SKM-1 treated with dmso at 0.1 percent for 144 hours (cell line): ENCODE measurements around the gene ZBTB46.
"Not testable (repeated sequence)": the region's sequence is repeated elsewhere in the genome, so short reads cannot be mapped to it uniquely, and the experiment has no call there.

Source experiments
- DNase-seq: peaks from one replicate; lab custom pipeline; 2025; ENCODE audit not compliant: unreplicated experiment; lab: John Stamatoyannopoulos, UW

The ZBTB46 gene

DNA sequence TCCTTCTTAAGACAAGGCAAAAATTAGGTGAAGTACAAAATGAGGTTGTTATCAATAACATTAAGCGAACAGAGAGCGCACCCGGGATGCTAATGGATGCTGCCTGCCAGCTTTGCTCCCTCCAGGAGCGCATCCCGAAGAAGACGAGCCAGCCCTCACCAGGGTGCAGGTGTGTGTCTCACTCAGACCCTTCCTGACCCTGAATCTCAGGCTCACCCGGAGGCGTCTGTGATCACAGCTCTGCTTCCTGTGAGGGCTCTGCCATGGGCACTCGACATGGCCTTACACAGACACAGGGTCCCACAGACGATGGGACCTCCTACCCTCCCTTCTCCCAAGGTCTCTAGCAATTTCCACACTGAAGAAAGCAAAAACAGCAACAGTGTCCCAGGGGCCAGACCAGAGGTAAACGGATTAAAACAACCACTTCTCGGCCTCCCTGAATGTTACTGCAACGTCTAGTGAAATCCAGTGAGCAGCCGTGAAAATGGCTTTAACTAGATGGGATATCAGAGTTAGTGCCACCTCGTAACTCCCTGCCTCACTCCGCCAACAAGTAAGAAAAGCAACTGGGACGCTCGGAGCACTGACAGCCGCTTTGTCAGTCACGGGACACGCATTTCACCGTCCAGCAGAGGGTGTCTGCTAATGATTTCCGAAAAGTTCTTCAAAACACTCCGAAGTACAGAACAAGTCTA, 11.7 kb downstream of the ZBTB46 start:
- no peak for DNase-seq

DNA sequence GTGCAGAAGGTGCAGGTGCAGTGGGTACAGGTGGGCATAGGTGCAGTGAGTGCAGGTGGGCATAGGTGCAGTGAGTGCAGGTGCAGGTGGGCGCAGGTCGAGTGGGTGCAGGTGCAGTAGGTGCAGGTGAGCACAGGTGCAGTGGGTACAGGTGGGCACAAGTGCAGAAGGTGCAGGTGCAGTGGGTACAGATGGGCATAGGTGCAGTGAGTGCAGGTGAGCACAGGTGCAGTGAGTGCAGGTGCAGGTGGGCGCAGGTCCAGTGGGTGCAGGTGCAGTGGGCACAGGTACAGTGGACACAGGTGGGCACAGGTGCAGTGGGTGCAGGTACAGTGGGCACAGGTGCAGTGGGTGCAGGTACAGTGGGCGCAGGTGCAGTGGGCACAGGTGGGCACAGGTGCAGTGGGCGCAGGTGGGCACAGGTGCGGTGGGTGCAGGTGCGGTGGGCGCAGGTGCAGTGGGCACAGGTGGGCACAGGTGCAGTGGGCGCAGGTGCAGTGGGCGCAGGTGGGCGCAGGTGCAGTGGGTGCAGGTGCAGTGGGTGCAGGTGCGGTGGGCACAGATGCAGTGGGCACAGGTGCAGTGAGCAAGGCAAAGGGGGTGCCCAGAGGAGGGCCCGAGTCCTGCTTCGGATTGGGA, 15.3 kb downstream of the ZBTB46 start:
- DNase-seq = no peak

DNA sequence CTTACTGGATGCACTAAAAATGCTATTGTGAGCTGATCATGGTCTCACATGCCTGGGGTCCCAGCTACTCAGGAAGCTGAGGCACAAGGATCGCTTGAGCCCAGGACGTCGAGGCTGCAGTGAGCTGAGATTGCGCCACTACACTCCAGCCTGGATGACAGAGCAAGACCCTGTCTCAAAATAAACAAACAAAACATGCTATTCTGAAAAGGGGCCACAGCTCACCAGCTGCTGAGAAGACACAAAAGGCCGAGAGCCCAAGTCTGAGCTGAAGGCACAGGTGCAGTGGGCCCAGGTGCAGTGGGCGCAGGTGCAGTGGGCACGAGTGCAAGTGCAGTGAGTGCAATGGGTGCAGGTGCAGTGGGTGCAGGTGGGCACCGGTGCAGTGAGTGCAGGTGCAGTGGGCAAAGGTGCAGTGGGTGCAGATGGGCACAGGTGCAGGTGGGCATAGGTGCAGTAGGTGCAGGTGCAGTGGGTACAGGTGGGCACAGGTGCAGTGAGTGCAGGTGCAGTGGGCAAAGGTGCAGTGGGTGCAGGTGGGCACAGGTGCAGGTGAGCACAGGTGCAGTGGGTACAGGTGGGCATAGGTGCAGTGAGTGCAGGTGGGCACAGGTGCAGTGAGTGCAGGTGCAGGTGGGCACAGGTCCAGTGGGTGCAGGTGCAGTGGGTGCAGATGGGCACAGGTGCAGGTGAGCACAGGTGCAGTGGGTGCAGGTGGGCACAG, 16.0 kb downstream of the ZBTB46 start:
- no peak for DNase-seq

DNA sequence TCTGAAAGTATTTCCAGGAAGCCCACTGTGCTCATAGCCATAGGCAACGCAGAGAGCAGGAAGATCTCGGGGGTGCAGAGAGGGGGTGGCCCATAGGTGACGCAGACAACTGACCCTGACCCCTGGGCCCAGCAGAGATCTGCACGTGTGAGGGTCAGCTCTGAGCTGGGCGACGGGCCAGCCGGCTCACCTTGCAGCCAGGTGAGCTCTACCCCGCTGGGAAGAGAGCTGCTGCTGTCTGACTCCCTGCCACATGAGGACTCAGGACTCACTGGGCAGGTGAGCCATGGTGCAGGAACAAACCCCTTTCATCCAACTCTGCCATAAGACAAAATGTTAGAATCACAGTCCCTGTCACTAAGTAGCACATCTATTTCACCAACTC, 19.6 kb downstream of the ZBTB46 start:
- no peak for DNase-seq

DNA sequence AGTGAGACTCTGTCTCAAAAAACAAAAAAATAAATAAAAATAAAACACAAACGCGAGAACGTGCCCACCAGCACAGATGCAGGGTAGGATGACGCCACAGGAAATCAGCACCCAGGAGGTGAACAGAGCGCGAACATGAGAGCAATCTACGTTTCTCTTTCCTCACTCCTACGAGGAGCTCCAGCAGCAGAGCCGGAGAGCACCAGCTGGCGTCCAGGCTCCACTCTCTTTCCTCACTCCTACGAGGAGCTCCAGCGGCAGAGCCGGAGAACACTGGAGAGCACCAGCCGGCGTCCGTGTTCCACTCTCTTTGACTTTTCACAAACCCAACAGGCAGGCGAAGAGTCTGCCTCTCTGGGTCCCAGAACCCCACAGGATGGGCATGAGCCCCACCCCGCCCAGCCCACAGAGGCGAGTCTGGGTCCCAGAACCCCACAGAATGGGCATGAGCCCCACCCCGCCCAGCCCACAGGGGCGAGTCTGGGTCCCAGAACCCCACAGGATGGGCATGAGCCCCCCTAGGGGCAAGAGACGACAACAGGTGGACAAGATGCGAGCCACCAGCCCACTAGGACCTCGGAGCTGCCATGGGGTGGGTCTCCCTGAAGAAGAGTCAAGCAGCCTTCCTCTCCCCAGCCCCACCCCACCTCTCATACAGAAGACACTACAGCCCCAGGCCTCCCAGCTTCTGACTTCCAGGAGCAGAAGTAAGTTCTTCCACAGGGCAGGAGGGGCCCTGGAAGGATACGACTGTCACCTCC, 20.2 kb downstream of the ZBTB46 start:
- no peak for DNase-seq

DNA sequence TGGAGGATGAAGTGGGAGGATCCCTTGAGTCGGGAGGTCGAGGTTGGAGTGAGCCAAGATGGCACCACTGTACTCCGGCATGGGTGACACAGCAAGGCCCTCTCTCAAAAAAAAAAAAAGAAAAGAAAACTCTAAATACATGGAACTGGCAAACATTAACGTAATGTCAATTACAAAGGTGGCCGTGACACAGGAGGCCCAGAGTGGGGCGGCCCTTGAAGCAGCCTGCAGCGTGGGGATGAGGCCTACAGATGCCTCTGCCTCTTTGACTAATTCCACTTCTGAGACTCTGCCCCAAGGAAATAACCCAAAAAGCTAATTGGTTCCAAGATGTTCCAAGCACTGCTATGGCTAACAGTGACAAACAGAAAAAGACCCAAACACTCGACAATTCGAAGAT, 21.2 kb downstream of the ZBTB46 start:
- DNase-seq = no peak

DNA sequence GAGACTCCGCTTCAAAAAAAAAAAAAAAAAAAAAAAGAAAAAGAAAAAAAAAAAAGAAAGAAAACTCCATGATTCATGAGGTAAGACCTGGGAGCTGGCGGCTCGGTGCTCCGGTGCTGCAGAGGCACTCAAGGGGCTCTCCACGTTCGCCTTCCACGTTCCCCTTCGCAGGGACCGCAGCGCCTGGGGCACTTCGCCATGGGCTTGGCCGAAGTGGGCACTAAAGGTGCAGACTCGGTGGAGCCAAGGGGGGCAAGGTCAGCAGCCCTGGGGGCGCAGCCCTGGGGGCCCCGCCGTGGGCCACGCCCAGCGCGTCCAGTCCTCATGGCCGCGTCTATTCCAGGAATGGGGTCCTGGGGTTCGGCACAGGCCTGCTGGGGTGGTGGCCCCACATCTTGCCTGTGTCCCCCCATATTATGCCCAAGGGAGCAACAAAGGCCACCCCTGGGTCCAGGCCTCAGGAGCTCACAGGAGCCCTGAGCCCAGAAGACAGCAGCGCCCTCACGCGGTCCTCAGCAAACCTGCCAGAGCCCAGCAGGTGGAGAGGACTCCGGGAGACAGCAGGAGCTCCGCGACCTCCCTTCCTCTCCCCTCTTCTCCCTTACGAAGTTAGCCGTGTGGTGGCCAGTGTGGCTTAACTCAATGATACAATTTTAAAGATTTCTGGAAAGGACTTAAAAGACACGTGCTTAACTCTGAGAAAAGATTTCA, 21.9 kb downstream of the ZBTB46 start:
- no peak for DNase-seq

DNA sequence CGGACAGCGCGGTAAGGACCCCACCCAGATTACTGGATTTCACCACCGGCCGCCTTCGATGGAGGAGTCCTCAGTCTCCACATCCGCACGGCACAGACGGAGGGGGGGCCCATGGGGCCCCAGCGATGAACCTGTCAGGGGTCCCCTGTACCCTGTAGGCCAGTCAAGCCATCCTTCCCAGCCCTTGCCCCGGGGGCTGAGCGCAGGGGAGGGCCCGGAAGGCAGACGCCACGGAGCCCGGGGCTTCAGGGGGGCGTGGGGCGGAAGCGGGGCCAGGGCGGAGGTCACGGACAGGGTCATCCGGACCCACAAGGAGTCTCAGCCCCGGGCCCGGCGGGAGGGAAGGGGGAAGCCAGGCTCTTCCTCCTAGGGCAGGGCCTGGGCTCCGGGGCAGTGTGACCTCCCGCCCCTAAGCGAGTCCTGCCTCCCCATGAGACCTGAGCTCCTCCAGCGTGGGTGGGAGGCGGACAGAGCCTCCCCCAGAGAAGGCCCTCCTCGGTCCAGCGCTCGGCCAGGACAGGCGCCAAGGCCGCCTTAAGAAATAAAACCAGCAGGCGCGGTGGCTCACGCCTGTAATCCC, 22.8 kb downstream of the ZBTB46 start:
- no peak for DNase-seq

DNA sequence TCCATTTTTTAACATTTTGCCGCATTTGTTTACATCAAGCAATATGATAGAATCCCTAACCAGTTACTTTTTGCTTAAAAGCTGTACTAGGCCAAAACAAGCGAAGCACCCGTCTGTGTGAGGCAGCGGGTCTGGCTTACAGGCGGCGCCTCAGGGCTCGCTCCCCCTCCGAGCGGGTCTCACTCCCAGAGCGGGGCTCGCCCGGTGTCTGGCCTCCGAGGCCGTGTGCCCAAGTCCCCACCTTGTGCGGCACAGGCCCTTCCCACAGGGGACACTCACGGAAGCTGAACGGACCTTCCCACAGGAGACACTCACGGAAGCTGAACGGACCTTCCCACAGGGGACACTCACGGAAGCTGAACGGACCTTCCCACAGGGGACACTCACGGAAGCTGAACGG, 23.4 kb downstream of the ZBTB46 start:
- no peak for DNase-seq

DNA sequence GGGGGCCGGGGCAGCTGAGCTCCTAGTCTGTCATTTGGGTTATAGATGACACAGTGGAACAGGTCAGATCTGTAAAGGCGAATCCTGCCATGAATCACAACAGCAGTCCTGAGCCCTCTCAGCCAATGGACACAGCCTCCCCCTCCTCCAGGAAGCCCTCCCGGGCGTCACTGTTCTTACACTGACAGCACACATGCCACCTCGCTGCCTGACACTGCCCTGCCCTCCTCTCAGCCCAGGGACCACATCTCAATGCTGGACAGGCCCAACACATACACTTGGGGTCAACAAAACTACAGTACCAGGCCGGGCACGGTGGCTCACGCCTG, 26.8 kb downstream of the ZBTB46 start:
- DNase-seq = no peak

DNA sequence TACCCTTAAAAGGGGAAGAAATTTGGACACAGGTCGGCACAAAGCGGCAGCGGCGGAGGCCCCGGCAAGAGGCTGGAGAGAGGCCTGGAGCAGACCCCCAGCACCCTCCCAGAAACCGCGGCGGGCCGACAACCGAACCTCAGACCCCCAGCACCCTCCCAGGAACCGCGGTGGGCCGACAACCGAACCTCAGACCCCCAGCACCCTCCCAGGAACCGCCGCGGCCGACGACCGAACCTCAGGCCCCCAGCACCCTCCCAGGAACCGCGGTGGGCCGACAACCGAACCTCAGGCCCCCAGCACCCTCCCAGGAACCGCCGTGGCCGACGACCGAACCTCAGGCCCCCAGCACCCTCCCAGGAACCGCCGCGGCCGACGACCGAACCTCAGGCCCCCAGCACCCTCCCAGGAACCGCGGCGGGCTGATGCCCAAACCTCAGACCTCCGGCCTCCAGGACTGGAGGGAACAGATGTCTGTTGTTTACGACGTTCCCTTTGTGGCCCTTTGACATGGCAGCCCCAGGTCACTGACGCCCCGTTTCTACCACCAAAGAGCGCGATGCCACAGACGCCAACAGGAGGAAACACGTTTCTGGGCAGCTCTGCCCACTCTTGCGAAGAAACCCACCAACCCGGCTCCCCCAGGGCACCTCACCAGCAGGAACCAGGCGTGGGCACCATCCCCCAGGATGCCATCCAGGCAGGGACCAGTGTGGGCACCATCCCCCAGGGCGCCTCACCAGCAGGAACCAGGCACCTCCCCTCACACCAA, 28.4 kb downstream of the ZBTB46 start:
- DNase-seq = no peak

DNA sequence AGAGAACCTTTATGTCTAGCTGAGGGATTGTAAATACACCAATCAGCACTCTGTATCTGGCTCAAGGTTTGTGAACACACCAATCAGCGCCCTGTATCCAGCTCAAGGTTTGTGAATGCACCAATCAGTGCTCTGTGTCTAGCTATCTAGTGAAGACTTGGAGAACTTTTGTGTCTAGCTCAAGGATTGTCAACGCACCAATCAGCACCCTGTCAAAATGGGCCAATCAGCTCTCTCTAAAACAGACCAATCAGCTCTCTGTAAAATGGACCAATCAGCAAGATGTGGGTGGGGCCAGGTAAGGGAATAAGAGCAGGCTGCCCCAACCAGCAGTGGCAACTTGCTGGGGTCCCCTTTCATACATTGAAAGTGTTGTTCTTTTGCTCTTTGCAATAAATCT, 29.9 kb downstream of the ZBTB46 start:
- not testable (repeated sequence) for DNase-seq

DNA sequence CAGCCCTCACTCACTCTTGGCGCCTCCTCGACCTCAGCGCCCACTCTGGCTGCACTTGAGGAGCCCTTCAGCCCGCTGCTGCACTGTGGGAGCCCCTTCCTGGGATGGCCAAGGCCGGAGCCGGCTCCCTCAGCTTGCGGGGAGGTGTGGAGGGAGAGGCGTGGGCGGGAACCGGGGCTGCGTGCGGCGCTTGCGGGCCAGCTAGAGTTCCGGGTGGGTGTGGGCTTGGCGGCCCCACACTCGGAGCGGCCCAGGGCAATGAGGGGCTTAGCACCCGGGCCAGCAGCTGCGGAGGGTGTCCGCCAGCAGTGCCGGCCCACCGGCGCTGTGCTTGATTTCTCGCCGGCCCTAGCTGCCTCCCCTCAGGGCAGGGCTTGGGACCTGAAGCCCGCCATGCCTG, 30.7 kb downstream of the ZBTB46 start:
- not testable (repeated sequence) for DNase-seq

DNA sequence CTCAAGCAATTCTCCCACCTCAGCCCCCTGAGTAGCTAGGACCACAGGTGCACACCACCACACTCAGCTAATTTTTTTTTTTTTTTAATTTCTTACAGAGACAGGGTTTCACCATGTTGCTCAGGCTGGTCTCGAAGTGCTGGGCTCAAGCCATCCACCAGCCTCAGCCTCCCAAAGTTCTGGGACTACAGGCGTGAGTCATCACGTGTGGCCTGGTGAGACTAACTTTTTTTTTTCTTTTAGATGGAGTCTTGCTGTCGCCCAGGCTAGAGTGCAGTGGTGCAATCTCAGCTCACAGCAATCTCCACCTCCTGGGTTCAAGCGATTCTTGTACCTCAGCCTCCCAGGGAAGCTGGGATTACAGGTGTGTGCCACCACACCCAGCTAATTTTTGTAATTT, 31.9 kb downstream of the ZBTB46 start:
- not testable (repeated sequence) for DNase-seq

DNA sequence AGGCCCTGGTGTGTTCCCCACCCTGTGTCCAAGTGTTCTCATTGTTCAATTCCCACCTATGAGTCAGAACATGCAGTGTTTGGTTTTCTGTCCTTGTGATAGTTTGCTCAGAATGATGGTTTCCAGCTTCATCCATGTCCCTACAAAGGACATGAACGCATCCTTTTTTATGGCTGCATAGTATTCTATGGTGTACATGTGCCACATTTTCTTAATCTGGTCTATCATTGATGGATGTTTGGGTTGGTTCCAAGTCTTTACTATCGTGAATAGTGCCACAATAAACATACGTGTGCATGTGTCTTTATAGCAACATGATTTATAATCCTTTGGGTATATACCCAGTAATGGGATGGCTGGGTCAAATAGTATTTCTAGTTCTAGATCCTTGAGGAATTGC, 33.9 kb downstream of the ZBTB46 start:
- DNase-seq = not testable (repeated sequence)

DNA sequence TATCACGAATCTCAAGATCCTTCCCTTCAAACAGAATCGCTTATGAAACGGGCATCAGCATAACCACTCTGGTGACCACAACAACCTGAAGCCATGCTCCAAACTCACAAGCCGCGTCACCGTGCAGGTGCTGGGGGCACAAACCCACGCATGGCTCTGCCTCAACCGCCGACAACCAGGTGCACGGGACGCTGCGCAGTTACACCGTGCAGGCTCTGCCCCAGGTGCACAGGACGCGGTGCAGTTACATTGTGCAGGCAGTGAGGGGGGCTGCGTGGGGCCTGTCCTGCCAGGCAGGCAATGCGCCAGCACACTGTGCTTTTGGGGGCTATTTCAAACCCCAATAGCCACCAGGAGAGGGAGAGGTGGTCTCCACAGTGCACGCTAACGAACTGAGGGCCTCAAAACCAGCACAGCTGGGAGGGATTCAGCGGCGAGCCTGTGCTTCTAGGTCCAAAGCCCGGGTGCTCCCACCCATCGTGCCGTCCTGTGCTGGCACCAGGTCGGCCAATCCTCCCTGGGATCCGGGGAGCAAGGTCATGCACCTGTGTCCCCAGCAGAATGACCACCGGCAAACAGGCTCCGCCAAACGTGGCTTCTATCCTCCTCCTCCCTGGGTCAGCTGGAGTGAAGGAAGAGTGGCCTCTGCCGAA, 35.8 kb downstream of the ZBTB46 start:
- DNase-seq = no peak

DNA sequence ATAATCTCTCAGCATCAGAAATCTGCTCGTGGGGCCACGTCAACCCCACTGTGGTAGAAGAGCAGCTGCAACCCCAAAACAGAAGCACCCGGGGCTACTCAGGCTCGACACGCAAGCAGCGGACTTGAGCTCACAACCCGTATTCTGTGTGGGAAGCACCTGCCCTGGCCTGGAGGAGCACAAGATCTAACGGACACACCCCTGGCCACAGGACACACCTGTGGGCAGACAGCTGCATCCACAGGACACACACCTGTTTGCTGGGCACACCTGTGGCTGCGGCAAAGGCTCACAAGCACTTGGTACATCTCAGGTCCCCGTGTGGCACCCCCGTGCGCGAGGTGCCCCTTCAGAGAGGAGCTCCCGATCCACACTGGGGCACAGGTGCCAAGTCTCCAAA, 36.5 kb downstream of the ZBTB46 start:
- DNase-seq = no peak

DNA sequence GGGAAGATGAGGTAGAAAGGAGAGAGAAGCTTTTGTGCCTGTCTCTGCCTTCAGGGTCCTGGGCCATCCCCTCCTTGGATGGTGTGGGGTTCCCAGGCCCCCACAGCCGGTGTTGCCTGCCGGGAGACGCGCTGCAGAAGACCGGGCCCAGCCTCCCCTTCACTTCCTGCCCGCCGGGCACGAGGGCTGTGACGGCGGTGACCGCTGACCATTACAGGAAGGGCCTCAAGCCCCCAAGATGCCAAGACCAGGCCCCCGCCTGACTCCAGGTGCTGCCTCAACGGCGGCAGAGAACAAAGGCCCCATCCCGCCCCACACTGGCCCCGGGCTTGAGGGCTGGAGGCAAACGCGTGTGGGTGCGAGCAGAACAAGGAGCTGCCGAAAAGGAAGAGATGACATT, 38.2 kb downstream of the ZBTB46 start:
- no peak for DNase-seq

DNA sequence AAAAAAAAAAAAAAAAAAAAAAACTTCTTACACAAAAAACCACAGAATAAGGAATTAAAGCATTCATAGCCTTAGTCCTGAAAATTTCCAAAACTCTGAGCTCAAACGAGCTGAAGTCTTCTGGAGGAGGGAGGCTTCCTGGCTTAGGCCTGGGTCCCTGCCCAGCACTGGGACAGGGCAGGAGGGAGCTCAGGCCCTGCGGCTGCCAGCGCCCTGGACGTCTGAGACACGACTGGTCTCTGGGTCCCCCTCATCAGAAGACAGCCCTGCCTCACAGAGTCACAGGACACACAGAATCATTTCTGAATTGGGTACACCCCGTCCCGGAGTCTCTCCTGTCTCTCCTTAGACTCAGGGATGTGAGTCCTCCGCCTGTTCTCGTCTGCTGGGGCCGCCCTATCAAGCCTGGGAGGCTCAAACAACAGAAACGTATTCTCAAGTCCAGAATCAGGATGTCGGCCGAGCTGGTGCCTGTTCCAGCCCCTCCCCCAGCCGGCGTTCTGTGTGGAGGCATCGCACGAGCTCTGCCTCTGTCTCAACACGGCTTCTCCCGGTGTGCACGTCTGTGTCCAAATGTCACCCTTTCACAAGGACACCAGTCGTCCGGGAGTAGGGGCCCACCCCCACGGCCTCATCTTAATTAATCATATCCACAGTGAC, 39.4 kb downstream of the ZBTB46 start:
- DNase-seq = no peak
